T-helper 1 cell treated with Interleukin-12 subunit alpha and Interleukin-12 subunit beta and Interleukin-4 antibody, amounts not matched to agents 30 μg/mL and 1 μg/mL, for 36 hours (primary cell): Measurements from ENCODE around the gene DSTN.
A peak's percentile ranks its signal among the peaks of the same experiment; 100 is the strongest.

Experiments
- H3K27ac Mint-ChIP-seq: one replicate; pipeline ENCODE4 v1.8.0; 2021; ENCODE audit warnings: mild to moderate bottlenecking, mixed read lengths
- H3K27me3 Mint-ChIP-seq: one replicate; pipeline ENCODE4 v1.8.0; 2021; ENCODE audit warnings: low read depth, mixed read lengths
- H3K36me3 Mint-ChIP-seq: one replicate; pipeline ENCODE4 v1.8.0; 2021; ENCODE audit warnings: low read depth, mixed read lengths
- H3K4me1 Mint-ChIP-seq: one replicate; pipeline ENCODE4 v1.8.0; 2021; ENCODE audit warnings: low read depth, mixed read lengths
- H3K4me3 Mint-ChIP-seq: one replicate; pipeline ENCODE4 v1.8.0; 2021; ENCODE audit warnings: mild to moderate bottlenecking, moderate library complexity, mixed read lengths
- H3K9me3 Mint-ChIP-seq: one replicate; pipeline ENCODE4 v1.8.0; 2021; ENCODE audit warnings: mixed read lengths

The DSTN gene

DNA sequence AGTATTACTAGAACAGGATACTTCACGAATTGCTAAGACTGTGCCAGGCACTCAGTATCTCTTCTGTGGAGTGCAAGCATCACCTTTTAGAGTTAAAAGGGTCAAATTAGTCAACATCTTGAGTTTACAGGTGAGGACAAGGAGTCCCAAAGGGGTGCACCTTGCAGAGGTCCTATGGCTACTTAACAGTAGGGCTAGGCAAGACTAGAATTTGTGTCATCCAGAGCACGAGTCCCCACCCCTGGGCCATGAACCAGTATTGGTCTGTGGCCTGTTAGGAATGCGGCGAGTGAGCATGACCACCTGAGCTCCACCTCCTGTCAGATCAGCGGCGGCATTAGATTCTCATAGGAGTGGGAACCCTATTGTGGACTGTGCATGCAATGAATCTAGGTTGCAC lies 10.5 kb upstream of the DSTN start:
- Mint-ChIP-seq H3K4me1 (peaks cover 16% of the 10 kb centered on the region), H3K4me3 (no peak overlapping the region), H3K9me3 (no peaks in the 10 kb centered on the region), H3K36me3 (no peaks in the 10 kb centered on the region), H3K27me3 (peaks cover 3% of the 10 kb centered on the region), H3K27ac (no peak overlapping the region)

DNA sequence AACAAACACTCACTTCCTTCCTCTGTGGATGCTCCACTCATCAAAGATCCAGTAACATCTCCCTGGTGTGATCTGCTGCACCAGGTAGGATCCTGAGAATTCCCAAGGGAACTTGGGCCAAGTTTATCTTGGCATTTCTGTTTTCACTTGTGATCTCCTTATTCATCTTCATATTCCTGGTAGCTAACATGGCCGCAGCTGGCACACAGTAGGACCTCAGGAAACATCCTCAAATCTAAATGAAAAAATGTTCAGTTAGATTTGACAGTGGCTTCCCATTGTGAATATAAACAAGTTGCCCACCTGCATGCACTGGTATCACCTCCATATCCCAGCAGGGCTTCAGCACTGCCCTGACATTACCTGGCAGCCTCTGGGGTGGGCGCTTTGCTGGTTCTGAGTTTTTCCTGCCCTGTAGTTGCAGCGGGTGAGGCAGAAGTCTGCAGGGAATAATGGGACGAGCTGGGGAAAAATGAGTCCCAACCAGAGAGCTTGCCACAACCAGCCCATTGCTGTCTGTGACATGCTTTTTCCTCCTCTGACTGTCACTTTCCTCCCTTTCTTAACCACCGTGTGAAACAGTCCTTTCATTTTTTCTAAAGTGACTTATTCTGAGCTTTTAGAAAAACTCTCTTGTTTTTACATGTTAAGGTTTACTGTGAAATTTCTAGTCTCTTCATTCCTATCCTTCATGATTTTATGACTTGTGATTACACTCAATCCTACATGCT lies 9.4 kb upstream of the DSTN start:
- Mint-ChIP-seq H3K9me3 (no peaks in the 10 kb centered on the region), H3K4me3 (no peak overlapping the region), H3K36me3 (no peaks in the 10 kb centered on the region), H3K27ac (no peak overlapping the region), H3K4me1 (peaks cover 16% of the 10 kb centered on the region), H3K27me3 (peaks cover 14% of the 10 kb centered on the region)

DNA sequence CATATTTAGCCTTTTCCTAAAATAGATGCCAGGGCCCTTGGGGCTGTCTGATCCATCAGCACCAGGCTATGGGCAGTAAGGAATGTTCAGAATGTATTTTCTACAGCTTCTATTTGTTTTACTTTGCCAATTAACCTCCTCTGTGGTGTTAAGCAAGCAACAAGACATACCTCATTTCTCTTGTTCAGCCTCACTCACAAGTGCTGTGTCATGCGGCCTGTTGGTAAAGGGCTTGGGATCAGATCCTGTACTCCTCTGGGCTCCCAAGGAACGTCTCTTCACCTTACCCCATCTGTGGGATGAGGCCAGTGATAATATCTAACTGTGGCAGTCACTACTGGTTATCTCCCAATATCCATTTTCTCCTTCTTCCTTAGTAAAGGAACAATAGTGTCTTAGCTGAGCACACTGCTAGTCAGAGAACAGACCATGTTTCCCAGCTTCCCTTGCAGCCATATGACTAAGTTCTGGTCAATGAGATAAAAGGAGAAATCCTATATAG lies 7.0 kb upstream of the DSTN start:
- H3K27ac Mint-ChIP-seq: no peak overlapping the region
- no peak overlapping the region for H3K4me3 Mint-ChIP-seq
- peaks cover 16% of the 10 kb centered on the region for H3K4me1 Mint-ChIP-seq
- peaks cover 4% of the 10 kb centered on the region for H3K9me3 Mint-ChIP-seq
- no peaks in the 10 kb centered on the region for H3K36me3 Mint-ChIP-seq
- peaks cover 21% of the 10 kb centered on the region for H3K27me3 Mint-ChIP-seq

DNA sequence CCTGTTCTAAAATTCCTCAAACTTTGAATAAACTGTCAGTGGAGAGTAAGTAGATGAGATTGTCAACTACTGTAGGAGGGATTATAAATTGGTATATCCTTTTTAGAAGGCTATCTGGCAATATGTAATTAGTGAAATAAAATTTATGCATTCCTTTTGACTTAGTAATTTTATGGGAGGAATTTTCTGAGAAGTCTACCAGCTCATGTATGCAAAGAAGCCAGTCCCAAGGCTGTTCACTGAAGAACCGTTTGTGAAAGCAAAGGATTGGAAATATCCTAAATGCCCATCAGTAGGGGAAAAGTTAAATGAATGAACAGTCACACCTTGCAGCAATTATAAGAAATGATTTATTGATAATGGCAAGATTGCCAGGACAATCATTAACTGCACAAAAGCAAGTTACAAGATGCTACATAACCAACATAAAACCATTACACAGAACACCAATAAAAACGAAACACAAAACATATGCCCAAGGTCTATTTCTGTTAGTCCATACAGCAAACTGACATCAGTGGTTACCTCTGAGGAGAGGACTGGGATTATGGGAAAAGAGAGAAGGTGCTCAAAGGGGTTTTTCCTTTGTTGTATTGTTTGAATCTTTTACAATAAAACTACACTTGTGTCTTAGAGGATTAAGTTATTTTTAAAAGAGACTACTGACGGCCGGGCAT lies 4.6 kb upstream of the DSTN start:
- H3K9me3 Mint-ChIP-seq: peaks cover 4% of the 10 kb centered on the region
- H3K4me1 Mint-ChIP-seq: peaks cover 9% of the 10 kb centered on the region
- peaks cover 29% of the 10 kb centered on the region for H3K27me3 Mint-ChIP-seq
- H3K36me3 Mint-ChIP-seq: peaks cover 1% of the 10 kb centered on the region
- H3K27ac Mint-ChIP-seq: no peak overlapping the region
- H3K4me3 Mint-ChIP-seq: no peak overlapping the region

DNA sequence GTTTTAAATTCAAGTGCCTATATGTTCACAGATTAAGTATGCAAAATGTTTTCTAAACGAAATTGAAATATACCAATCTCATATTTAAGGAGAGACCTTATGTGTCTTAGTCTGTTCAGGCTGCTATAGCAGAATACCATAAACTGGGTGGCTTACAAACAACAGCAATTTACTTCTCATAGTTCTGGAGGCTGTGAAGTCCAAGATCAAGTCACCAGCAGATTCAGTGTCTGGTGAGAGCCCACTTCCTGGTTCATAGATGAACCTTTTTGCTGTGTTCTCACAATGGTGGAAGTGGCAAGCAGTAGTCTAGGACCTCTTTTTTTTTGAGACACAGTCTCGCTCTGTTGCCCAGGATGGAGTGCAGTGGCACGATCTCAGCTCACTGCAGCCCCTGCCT lies 3.5 kb upstream of the DSTN start:
- Mint-ChIP-seq H3K9me3 (peaks cover 4% of the 10 kb centered on the region), H3K4me1 (peaks cover 8% of the 10 kb centered on the region), H3K36me3 (peaks cover 6% of the 10 kb centered on the region), H3K27ac (no peak overlapping the region), H3K4me3 (no peak overlapping the region), H3K27me3 (peaks cover 26% of the 10 kb centered on the region)

DNA sequence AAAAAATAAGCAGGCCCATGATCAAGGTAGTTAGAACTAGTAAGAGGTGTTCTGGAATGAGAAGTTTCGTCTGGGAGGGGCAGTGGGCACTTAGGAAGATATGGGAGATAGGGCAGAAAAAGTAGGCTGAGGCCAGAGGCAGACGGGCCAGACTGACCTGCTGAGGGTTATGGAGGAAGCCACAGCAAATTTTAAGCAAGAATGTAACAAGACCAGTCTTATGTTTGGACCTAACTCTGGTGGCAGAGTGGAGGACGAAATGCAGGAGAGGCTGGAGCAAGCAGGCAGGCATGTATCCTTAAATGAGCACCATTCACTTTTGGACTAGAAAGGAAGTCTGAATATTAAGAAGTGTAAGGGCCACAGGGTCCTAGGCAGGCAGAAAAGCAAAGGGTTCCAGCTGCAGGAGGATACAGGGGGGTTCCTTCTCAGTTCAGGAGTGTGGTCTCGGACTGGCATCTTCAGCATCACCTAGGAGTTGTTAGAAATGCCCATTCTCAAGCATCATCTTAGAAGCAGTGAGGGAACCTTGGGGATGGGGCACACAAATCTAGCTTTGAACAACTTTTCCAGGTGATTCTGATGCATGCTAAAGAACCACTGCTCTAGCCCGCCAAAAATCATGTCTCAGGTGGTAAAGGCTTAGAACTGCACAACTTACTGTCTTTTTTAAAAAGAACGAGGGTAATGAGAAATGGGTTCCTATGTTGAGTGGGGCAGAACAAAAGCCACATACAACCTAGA lies 1.7 kb upstream of the DSTN start:
- Mint-ChIP-seq H3K4me3 (peak overlapping the region; percentile 39), H3K9me3 (peaks cover 4% of the 10 kb centered on the region), H3K27ac (peak overlapping the region; percentile 1), H3K27me3 (peaks cover 26% of the 10 kb centered on the region), H3K4me1 (peaks cover 21% of the 10 kb centered on the region), H3K36me3 (peaks cover 8% of the 10 kb centered on the region)

DNA sequence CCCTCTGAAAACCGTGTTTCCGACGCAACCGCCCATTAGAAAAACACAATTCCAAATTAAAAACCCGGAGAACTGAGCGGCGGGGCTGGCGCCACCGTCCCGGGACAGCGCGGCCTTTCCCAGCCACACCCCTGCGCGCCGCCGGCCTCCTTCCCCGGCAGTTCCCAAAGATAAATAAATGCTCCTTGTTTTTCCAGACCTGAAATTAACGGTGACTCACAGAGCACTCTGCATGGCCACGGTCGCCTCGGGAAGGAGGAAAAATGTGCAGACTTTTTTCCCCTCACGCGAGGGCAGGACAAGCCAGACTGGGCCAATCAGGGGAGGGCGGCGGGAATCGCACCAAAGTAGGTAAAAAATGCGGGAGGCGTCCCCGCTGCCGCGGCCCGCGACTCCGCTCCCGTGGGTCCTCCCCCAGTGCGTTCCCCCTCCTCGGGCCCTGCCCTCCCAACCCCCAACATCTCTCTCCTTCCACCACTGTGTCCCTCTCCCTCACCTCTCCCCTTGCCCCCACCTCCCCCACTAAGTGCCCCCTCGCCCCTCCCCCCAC lies 828 bp upstream of the DSTN start:
- peaks cover 26% of the 10 kb centered on the region for H3K27me3 Mint-ChIP-seq
- peak overlapping the region; percentile 39 for H3K4me3 Mint-ChIP-seq
- H3K27ac Mint-ChIP-seq: no peak overlapping the region
- peaks cover 25% of the 10 kb centered on the region for H3K4me1 Mint-ChIP-seq
- peaks cover 4% of the 10 kb centered on the region for H3K9me3 Mint-ChIP-seq
- peaks cover 8% of the 10 kb centered on the region for H3K36me3 Mint-ChIP-seq

DNA sequence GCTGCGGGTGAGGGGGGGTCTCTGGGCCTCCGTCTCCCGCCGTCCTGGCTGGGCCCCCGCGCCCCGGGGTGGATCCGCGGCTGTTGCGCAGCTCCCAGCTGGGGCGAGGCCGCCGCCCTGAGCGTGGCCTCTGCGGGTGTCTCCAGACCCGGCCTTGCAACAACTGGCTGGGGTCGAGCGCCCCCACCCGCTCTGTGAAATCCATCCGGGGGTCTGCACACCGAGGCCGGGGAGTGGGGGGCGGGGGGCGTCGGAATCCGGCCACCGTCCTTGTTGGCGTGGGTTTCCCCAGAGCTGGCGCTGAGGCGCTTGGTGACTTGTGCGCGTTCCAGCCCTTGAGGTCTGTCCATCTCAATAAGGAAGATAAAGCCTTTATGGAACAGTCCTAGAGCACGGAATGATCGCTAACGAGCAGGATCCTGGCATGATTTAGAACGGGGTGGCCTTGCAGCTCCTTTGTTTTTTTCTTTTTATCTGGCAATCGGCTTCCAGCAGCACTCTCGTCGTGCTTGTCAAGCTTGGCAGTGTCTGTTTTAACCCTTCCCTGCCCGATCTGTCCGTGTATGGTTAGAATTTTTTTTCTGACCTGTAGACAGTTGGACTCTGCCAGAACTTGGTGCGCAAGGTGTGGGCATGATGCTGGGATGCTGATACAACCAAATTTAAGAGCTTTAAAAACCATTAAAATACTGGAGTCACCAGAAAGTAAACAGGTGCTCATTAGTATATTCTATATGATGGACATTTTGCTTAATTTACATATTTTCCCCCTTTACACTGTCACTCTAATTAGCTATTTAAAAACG lies 675 bp downstream of the DSTN start:
- Mint-ChIP-seq H3K27ac (peak overlapping the region; percentile 87), H3K4me3 (peak overlapping the region; percentile 91), H3K4me1 (peaks cover 27% of the 10 kb centered on the region), H3K9me3 (peaks cover 4% of the 10 kb centered on the region), H3K36me3 (peaks cover 8% of the 10 kb centered on the region), H3K27me3 (peaks cover 15% of the 10 kb centered on the region)

DNA sequence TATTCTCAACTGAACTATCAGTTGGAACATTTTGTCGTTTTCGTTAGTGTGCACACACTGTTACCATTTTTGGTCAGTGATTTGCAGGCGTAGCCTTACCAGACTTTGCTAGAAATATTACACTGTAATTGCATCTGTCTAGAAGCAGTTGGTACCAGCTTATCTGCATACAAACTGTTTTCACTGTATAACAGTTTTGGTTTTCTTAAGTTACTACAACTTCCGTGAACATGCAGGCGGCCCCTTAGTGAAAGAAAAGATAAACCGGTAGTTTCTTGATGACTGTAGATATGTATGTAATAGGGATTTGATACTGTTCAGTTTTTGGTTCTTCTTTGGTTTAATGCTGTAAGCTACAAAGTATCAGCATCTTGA lies 1.3 kb downstream of the DSTN start:
- H3K9me3 Mint-ChIP-seq: peaks cover 3% of the 10 kb centered on the region
- peaks cover 27% of the 10 kb centered on the region for H3K4me1 Mint-ChIP-seq
- peak overlapping the region; percentile 87 for H3K27ac Mint-ChIP-seq
- peaks cover 13% of the 10 kb centered on the region for H3K27me3 Mint-ChIP-seq
- peaks cover 8% of the 10 kb centered on the region for H3K36me3 Mint-ChIP-seq
- peak overlapping the region; percentile 91 for H3K4me3 Mint-ChIP-seq

DNA sequence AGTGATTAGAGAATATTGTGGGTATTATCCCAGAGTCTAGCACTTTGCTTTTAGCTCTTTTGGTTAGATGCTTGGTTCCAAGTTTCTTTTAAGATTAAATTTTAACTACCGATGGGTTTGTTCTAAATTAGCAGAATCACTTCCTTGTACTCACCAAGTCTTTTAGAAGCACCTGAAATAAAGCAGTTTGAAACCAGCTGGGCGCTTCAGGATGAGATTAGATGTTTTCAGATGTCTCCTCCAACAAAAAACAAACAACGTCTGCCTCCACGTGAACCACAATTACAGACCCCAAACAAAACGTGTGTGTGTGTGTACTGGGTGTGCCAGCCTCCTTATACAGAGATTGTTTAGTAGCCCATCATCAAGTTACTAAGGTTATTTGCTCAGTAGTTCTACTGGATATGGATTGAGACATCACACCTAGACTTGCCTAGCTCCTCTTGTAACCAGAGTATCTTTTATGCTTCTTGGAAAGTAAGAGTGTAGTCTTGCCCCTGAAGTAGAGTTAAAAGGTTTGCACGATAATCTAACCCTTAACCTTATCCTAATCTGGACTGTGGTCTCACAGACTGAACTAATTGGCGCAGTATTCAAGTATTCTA lies 2.3 kb downstream of the DSTN start:
- H3K4me1 Mint-ChIP-seq: peaks cover 27% of the 10 kb centered on the region
- H3K36me3 Mint-ChIP-seq: peaks cover 8% of the 10 kb centered on the region
- peaks cover 10% of the 10 kb centered on the region for H3K27me3 Mint-ChIP-seq
- peak overlapping the region; percentile 1 for H3K4me3 Mint-ChIP-seq
- H3K9me3 Mint-ChIP-seq: no peaks in the 10 kb centered on the region
- H3K27ac Mint-ChIP-seq: no peak overlapping the region

DNA sequence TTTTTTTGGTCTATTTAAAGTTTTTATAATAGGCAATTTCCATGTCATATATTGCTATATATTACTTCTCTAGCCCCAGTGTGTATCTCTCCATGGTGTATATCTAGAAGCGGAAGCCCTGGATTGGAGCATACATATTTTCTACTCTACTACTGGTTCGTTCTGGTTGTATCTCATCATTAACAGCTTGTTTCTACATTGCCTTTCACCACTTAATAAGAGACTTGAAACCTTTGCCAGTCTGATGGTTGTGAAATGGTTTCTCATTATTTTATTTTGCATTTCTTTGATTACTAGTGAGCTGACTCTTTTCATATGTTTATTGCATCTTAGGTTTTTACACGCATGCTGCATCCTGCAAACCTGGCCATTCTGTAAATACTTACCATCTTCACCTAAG lies 3.6 kb downstream of the DSTN start:
- peak overlapping the region; percentile 25 for H3K4me3 Mint-ChIP-seq
- H3K27ac Mint-ChIP-seq: no peak overlapping the region
- peaks cover 2% of the 10 kb centered on the region for H3K27me3 Mint-ChIP-seq
- peaks cover 27% of the 10 kb centered on the region for H3K4me1 Mint-ChIP-seq
- H3K36me3 Mint-ChIP-seq: peaks cover 8% of the 10 kb centered on the region
- no peaks in the 10 kb centered on the region for H3K9me3 Mint-ChIP-seq

DNA sequence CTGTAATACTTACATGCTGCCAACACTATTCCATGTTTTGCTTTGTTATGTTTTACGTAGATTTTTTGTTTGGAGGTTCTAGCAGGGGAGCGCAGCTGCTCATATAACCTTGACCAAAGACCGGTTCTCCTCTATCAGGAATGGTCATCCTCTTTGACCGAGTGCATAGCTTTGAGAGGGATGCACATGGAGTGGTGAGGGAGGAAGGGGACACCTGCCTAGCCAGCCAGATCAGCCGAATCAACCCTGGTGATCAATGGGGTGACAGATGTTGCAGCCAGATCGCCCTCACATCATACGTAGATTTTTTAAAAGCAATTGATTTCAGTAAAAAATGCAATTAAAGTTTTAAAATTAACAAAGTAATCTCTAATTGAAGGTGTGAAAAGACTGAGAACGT lies 6.3 kb downstream of the DSTN start:
- Mint-ChIP-seq H3K36me3 (peaks cover 8% of the 10 kb centered on the region), H3K27ac (no peak overlapping the region), H3K9me3 (no peaks in the 10 kb centered on the region), H3K27me3 (no peaks in the 10 kb centered on the region), H3K4me1 (peaks cover 31% of the 10 kb centered on the region), H3K4me3 (no peak overlapping the region)

DNA sequence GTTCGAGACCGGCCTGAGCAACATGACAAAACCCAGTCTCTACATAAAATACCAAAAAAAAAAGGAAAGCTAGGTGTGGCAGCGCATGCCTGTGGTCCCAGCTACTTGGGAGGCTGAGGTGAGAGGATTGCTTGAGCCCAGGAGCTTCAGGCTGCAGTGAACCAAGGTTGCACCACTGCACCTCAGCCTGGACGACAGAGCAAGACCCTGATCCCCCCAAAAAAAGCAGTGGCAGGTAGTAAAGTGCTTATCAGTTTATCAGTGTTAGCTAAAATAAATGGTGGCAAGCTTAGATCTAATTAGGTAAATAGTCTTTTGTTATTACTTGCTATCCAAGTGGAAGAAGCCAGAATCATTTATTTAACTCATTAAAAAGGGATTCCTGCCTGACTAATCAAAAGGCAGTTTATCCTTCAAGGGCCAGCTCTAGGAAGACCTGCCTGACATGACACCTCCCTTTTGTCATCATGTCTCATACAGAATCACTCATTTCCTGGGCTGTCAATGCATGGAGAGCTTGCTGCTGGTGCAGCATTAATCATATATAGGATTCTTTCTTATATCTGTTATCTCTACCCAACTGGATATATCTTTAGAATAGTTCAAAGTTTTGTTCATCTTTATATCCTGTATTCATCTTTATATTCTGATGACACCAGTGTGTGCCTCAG lies 9.6 kb downstream of the DSTN start:
- Mint-ChIP-seq H3K4me1 (peaks cover 14% of the 10 kb centered on the region), H3K9me3 (no peaks in the 10 kb centered on the region), H3K27ac (no peak overlapping the region), H3K4me3 (no peak overlapping the region), H3K36me3 (peaks cover 8% of the 10 kb centered on the region), H3K27me3 (no peaks in the 10 kb centered on the region)
